ENCODE measurements around the gene DPF1. TPM values are rescaled to one million over a fixed set of nuclear protein-coding genes. Genes with fewer than 3 reads are reported as not detected.

DPF1 gene
- total RNA-seq, 1 experiment from 2014 or later = 19.2 TPM

DNA sequence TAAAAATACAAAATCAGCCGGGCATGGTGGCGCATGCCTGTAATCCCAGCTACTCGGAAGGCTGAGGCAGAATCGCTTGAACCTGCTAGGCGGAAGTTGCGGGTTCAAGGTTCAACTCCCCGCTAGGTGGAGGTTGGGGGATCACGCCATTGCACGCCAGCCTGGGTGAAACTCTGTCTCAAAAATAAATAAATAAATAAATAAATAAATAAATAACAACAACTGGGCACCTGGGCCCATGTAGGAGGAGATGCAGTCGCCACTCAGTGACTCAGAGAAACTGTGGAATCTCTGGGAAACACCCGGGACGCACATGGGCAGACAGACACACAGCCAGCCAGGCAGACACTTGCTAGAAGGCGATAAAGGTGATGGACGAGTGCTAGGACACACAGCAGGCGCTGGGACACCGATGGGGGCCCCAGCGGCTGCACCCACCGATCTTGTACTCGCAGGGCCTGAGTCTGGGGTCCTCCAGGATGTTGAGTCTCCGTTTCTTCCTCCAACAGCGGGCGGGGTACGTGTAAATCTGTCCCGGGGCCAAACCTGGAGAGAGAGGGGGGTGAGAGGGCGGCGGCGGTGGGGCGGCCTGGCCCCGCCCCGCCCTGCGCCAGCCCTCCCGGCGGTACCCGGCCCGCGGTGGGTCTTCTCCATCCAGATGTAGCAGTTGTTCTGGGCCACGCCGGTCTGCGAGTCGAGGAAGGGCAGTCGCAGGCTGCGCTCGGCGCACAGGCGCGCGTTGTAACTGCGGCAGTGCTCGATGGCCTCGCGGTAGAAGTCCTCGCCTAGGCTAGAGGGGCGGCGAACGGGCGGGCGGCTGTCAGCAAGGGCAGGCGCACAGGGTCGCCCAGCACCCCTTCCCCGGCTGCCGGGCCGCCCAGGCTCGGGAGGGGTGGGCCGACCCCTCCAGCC lies 1.8 kb downstream of the DPF1 start:
- DNase-seq (ENCODE audit: low spot score) = no peak

GRCh38 chr19:38221421-38221820 lies 2.6 kb downstream of the DPF1 start:
- no peak for DNase-seq (ENCODE audit: low spot score)

DNA sequence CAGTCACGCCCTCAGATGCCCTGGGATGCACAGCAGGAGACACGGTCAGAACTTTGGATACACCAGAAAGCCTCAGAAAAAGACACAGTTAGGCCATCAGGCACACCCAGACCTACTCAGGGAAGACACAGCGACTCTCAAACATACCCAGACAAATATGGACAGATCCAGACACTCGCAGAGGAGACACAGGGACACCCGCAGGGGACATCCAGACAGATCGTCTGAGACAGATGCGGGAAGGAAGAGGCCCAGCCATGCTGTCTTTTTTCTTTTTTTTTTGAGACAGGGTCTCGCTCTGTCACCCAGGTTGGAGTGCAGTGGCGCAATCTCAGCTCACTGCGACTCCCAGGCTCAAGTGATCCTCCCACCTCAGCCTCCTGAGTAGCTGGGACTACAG lies 4.8 kb downstream of the DPF1 start:
- DNase-seq (ENCODE audit: low spot score) = no peak

- DNase-seq (ENCODE audit: low spot score) = no peak
Measured at GRCh38 chr19:38218204-38218603, 5.8 kb downstream of the DPF1 start.

- no peak for DNase-seq (ENCODE audit: low spot score)
Measured at GRCh38 chr19:38216785-38217641, 7.0 kb downstream of the DPF1 start.

- peak; percentile 86 for DNase-seq (ENCODE audit: low spot score)
Measured at GRCh38 chr19:38213911-38214625, 10.0 kb downstream of the DPF1 start.

- DNase-seq (ENCODE audit: low spot score) = no peak
Measured at GRCh38 chr19:38213469-38213868, 10.6 kb downstream of the DPF1 start.

GRCh38 chr19:38211766-38212165 lies 12.3 kb downstream of the DPF1 start:
- DNase-seq (ENCODE audit: low spot score) = no peak

GRCh38 chr19:38211151-38211591 lies 12.9 kb downstream of the DPF1 start:
- DNase-seq (ENCODE audit: low spot score) = no peak

GRCh38 chr19:38210458-38210987 lies 13.5 kb downstream of the DPF1 start:
- DNase-seq (ENCODE audit: low spot score) = no peak

DNA sequence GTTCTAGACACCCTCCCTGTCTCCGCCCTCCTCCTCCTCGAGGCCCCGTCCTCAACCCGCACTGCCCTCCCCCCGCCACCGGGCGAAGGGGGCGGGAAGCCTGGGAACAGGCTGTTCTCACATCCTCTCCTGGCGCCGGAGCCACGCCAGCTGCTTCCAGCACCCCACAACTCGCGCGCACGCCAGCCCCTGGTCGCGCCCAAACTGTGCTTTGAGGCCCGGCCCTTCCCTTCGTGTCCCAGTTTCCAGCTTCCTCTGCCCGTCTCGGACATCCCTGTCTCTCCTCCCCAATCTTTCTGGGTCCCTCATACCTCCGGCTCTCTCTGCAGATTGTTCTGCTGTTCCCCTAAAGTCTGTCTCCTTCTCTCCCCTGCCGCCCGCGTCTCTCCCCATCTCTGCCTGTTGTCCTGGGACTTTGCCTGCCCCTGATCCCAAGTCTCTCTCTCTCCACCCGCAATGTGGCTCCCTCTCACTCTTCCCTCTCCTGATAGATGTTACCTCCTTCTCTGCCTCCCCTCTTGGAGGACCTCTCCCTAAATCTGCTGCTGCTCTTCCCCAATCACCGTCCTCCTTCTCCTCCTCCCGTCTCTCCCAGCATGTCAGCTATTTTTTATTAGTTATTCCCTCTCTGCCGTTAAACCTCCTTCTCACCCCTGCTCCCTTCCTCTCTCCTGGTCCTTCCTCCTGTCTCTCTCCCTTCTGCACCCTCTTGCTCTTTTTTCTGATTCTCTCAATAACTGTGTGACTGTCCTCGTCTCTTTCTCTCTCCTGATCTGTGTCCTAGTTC lies 14.2 kb downstream of the DPF1 start:
- DNase-seq (ENCODE audit: low spot score) = no peak

GRCh38 chr19:38209152-38209551 lies 14.9 kb downstream of the DPF1 start:
- DNase-seq (ENCODE audit: low spot score) = no peak

GRCh38 chr19:38208571-38208970 lies 15.5 kb downstream of the DPF1 start:
- no peak for DNase-seq (ENCODE audit: low spot score)

- DNase-seq (ENCODE audit: low spot score) = no peak
Measured at GRCh38 chr19:38207543-38207942, 16.5 kb downstream of the DPF1 start.

GRCh38 chr19:38206928-38207327 lies 17.1 kb downstream of the DPF1 start:
- DNase-seq (ENCODE audit: low spot score) = no peak

GRCh38 chr19:38206006-38206745 lies 17.8 kb downstream of the DPF1 start:
- no peak for DNase-seq (ENCODE audit: low spot score)

DNA sequence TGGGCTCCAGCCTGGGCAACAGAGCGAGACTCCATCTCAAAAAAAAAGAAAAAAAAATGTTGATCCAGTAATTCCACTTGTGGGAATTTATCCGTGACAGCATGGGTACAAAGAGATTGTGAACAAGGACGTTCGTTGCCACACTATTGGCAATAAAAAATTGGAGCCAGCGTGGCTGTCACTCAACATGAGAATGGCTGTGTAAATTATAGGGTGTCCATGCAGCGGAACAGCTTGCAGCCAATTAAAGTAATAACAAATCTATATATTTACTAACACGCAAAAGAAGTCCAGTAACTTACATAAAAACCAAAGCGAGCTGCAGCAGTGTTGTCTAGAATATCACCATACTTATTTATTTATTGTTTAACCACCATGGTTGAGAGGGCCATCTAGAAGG lies 19.3 kb downstream of the DPF1 start:
- no peak for DNase-seq (ENCODE audit: low spot score)

- no peak for DNase-seq (ENCODE audit: low spot score)
Measured at GRCh38 chr19:38204096-38204495, 19.9 kb downstream of the DPF1 start.

DNA sequence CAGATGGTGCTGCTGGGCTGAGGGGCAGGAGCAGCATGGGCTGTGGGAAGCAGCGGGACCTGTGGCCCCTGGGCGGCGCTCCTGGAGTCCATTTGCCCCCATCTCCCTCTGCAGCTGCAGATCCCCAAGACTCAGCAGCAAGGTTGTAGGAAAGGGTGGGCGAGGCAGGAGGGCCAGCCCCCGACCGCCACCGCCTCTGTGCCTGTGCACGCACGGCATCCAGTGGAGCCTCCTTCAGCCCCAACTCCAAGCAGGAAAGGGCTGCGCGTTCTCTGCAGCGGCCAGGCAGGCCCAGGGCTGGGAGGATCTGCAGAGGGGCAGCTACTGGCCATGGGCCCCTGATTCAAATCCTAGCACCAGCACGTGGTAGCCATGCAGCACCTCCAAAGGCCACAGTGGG lies 20.8 kb downstream of the DPF1 start:
- no peak for DNase-seq (ENCODE audit: low spot score)

- no peak for DNase-seq (ENCODE audit: low spot score)
Measured at GRCh38 chr19:38202504-38202903, 21.5 kb downstream of the DPF1 start.
